Measurements from ENCODE around the gene ODC1.

Gene ODC1

GRCh38 chr2:10451819-10452218 is 3.7 kb upstream of the ODC1 start:
- no peak for DNase-seq (ENCODE audit: low spot score)
- no peak for TF ChIP-seq CTCF (IDR thresholded peaks at IDR 0.05; ENCODE audit: extremely low read depth, missing control alignments)

GRCh38 chr2:10449838-10450691 is 1.9 kb upstream of the ODC1 start:
- DNase-seq (ENCODE audit: low spot score) = no peak

GRCh38 chr2:10449486-10449831 is 1.3 kb upstream of the ODC1 start:
- DNase-seq (ENCODE audit: low spot score) = no peak
- no peak for TF ChIP-seq CTCF (IDR thresholded peaks at IDR 0.05; ENCODE audit: extremely low read depth, missing control alignments)

More at GRCh38 chr2:10449838-10450691, 1.9 kb upstream of the ODC1 start:
- TF ChIP-seq CTCF (IDR thresholded peaks at IDR 0.05; ENCODE audit: extremely low read depth, missing control alignments) = no peak

GRCh38 chr2:10448576-10449485 is 704 bp upstream of the ODC1 start:
- TF ChIP-seq CTCF (IDR thresholded peaks at IDR 0.05; ENCODE audit: extremely low read depth, missing control alignments) = no peak
- DNase-seq (ENCODE audit: low spot score) = peak; percentile 63

- DNase-seq (ENCODE audit: low spot score) = no peak
- TF ChIP-seq CTCF (IDR thresholded peaks at IDR 0.05; ENCODE audit: extremely low read depth, missing control alignments) = no peak
Measured at GRCh38 chr2:10447300-10447894, 730 bp downstream of the ODC1 start.

- TF ChIP-seq CTCF (IDR thresholded peaks at IDR 0.05; ENCODE audit: extremely low read depth, missing control alignments) = no peak
- no peak for DNase-seq (ENCODE audit: low spot score)
Measured at GRCh38 chr2:10446631-10447030, 1.5 kb downstream of the ODC1 start.

Data from GM20000 (cell line).